IPS-NIHi11 (cell line): ENCODE measurements around the gene CRB1.
A peak's percentile ranks its signal among the peaks of the same experiment; 100 is the strongest.
"Not testable (repeated sequence)": the region's sequence is repeated elsewhere in the genome, so short reads cannot be mapped to it uniquely, and the experiment has no call there.

Experiments used
- DNase-seq: peaks from one replicate; pipeline ENCODE4 v3.0.0; 2012; ENCODE audit warnings: mixed read lengths, low spot score

The CRB1 gene

DNA sequence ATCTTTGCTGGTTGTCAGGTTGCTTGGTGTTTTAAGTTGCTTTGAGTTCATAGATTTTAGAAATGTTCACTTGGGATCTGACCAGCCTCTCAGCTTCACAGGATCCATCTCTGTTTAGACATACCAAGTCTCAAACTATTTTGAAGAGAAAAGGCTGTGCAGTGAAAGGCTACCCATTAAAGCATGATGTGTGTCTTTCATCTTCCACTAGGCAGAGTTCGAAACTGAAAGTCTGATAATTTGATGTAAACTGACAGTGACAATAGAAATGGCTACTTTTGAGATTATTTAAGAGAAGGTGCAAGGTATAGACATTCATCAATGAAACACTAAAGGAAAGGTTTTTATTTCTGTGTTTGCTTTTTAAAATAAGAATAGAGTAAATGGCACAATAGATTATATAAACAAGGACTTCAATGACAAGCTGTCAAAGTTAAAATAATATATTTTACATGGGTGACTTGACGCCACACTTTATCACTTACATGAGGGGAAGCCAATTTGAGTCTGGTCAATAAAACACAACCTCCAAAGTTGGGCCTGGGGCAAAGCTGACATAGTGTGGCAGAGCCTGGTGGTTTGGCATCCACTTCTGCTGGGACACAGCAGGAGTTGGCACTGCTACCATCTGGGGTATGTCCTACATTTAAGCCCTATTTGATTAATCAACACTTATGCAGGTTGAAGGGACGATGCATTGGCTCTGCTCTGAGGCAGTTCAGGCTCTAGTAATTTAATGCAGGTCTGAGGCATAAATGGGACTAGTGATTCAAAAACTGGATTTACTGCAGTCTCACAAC is 197.7 kb downstream of the CRB1 start:
- DNase-seq, result no peak

DNA sequence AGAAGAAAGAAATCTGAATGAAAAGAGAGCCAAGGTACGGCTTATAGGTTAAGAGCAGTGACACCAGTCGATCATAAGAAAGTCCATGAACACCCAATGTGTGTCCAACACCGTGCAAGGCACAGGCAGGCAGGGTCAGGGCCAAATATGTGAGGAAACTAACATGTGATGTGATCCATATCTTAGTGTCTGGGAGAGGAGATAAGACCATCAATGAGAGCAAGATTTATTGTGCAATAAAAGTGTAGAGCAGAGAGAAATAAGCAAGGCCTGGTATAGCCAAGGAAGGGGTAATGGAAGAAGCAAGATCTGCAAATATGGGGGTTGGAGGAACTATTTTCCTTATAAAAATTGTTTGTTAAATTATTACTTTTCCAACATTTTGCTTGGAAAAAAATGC is 198.8 kb downstream of the CRB1 start:
- no peak for DNase-seq

DNA sequence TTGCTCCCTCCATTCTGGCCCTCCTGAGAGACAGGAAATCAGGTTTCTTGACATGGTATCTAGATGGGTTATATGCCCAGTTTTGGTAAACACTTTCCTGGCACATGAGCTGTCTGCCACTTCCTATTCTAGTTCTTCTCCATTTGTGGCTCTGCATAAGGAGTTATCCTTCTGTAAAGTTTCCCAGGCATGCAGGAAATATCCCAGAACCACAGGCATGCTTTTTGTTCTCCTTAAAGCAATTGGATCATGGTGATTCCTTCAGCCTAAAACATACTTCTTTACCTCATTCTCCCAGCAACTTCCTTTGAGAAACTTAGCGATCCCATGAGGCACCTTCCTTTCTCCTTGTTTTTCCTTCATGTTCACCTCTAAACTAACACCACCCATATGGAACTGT is 199.8 kb downstream of the CRB1 start:
- no peak for DNase-seq

DNA sequence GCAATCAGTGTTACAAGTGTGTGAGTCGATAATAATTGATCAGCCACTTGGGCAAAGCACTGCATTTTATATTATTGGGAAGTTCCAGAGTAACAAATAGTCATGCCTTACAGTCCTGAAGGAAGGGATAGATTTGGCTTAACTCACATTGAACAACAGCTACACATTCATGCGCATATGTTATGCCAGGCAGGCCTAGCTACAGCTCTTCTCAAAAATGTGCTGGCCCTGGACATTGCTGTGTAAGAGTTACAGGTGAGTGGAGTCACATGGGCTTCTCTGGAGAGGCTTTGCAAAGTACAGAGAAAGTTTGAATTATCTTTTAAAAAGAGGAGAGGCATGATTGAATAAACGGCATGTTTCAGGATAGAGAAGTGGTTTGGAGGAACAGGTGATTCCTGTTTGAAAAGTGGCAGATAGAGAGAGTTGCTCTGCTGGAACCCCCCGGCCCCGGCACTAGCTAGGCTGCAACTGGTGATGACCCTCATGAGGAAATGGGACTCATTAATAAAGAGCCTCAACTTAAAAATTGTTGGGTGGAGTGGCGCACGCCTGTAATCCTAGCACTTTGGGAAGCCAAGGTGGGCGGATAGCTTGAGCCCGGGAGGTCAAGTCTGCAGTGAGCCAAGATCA is 200.6 kb downstream of the CRB1 start:
- DNase-seq, result no peak

DNA sequence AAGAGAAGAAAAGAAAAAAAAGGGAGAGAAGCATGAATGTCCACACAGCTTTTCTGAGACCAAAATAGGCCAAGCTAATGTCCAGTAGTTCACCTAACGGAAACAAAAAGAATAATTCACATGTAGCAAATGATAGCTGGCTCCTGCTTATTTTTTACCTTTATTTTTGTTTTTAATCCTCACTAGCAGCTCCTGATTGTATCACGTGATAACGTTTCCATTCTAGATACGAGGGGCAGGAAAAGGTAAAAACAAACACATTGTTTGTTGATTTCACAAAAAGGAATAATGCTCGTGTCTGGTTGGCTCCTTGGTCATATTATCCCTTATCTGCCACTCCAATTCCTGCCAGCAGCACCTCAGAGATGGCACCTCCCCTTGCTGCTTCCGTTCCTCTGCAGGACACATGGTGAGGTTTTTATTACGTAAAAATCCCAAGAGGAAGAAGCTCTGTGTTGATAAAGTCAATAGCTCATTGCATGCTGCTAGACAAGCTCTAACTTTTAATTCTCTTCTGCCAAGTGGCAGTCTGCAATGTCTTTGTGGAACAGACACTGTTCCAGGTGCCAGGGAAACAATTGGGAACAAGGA is 201.7 kb downstream of the CRB1 start:
- DNase-seq, result no peak

DNA sequence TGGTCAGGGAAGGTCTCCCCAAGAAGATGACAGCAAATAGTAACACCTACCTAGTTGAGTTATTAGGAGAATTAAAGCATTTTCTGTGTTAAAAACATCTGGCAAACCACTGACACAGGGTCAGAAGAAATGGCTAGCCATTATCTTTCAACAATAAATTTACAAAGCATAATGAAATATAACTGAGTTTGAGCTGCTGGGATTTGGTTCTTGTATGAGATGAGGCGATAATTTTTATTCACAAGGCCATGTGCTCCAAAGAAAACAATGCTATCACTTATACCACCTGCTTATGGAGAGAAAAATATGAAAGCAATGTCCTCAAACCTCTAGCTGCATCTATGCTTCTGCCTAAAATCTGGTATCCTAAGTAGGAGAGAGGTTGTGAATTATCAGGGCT is 202.3 kb downstream of the CRB1 start:
- no peak for DNase-seq

DNA sequence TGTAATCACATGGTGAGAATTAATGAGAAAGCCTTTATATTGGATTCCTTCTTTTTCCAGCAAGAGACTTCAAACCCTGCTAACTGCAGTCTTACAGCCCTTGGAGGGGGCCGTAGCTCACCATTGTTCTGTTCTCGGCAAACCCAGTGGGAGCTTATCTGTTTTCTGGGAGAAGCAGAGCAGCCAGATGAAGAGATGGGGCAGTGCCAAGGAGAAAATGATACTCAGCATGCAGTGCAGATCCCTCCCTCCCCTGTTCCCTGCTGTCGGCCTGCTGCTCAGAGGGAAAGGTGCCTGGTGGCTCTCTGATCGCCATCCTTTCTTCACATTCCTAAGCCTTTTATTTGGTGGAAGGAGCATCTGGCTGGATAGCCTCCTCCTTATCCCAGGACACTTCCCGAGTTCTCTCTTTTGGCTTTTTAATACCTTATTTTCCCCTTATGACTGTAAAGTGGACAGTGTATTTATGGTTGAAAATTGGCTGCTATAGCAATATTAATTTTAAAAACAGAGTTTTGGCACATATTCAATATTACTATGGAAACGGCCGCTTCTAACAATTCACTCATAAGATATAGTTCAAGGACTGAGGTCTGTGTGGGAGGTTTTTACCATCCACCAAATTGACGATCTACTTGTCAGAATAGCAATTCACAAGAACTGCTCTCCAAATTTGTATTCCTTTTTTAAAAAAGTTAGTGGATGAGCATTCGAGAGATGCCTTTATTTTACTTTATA is 203.4 kb downstream of the CRB1 start:
- DNase-seq, result peak; percentile 42

DNA sequence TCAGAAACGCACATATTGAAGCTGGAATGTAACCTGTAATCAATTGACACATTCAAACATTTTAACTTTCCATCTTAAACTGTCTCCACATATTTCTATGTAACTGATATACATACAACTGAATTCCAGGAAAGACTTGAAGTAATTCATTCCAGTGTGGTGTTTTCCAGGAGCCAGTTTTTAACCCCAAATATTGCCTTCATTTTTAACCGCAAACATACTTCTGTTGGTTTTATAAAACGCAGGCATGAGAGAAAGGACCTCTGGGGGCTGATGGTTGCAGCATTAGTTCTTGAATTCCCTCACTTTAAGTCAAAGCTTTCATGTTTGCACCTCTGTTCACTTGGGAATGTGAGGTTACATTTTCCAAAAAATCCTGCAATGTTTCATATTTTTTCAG is 204.1 kb downstream of the CRB1 start:
- DNase-seq, result no peak

DNA sequence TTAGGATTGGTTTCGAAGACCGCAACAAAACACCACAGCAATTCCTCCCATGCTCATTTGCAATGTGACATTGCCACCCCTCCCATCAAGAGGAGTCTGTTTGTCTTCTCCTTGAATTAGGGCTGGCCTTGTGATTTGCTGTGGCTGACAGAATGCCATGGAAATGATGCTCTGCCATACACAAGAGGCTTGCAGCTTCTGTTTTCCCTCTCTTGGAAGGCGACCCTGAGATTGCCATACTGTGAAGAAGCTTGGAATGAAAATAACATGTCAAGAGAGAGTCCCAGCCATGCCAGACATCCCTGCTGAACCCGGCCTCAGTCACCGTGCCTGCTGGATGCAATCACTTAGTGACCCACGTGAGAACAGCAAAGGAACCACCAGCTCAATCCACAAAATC is 212.4 kb downstream of the CRB1 start:
- no peak for DNase-seq

DNA sequence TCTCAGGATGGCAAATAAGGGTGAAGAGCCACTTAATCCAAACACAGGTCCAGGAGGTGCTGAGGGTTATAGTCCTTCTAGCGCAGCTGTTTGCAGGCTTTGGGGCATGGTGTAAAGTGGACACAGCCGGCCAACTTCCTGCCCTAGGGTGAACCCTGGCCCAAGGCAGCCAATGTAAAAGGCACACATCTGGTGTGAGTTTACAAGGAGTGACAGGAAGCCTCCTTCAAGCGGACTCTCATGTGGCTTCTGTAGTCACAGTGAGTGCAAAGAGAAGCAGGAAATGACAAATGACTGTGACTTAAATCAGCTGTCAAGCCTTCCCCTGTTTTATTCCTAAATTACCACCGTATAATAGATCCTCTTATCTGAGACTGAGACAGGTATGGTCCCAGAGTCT is 213.0 kb downstream of the CRB1 start:
- DNase-seq, result no peak

DNA sequence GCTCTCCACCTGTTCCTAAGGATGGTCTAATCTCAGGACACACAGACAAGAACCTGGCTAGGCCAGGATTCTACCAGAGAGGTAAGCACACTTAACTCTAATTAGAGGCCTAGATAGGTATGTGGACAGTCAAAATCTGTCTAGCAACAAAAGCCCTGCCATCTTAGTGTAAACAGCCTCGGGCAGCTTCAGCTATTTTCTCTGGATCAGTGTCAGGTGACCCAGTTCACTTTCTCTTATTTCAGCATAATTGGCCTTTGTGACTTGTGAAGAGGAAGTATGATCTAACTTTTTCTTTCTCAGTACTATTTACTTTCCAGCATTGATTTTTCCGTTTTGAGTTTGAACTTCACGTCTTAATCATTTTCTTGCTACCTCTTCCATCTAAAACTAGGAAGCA is 217.7 kb downstream of the CRB1 start:
- no peak for DNase-seq

DNA sequence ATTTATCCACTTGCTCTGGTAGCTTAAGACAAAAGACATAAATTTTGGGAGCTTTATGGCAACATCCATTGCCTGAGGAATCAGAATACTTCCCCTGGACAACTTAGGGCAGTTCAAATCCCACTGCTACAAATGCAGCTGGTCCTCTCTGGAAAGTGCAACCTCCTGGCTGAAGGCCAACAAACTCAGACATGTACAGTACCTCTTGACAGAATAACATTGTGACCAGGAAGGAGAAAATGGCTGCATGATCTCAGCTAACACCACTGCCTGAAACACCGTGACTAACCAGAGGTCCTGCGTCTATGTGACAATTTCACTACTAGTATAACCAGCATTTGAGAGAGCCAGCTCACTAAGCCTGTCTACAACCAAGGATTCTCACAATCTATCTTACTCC is 218.9 kb downstream of the CRB1 start:
- no peak for DNase-seq

DNA sequence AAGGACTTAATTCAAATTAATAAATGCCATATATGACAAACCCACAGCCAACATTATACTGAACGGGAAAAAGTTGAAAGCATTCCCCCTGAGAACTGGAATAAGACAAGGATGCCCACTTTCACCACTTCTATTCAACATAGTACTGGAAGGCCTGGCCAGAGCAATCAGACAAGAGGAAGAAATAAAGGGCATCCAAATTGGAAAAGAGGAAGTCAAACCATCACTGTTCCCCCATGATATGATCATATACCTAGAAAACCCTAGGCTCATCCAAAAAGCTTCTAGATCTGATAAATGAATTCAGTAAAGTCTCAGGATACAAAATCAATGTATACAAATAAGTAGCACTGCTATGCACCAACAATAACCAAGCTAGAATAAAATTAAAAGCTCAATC is 223.5 kb downstream of the CRB1 start:
- DNase-seq, result not testable (repeated sequence)

DNA sequence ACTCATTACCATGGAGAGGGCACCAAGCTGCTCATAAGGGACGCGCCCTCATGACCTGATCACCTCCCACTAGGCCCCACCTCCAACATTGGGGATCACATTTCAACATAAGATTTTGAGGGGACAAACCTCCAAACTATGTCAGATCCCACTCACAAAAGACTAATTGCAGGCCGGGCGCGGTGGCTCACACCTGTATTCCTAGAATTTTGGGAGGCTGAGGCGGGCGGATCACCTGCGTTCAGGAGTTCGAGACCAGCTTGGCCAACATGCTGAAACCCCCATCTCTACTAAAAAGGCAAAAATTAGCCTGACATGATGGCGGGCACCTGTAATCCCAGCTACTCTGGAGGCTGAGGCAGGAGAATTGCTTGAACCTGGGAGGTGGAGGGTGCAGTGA is 228.7 kb downstream of the CRB1 start:
- DNase-seq, result no peak

DNA sequence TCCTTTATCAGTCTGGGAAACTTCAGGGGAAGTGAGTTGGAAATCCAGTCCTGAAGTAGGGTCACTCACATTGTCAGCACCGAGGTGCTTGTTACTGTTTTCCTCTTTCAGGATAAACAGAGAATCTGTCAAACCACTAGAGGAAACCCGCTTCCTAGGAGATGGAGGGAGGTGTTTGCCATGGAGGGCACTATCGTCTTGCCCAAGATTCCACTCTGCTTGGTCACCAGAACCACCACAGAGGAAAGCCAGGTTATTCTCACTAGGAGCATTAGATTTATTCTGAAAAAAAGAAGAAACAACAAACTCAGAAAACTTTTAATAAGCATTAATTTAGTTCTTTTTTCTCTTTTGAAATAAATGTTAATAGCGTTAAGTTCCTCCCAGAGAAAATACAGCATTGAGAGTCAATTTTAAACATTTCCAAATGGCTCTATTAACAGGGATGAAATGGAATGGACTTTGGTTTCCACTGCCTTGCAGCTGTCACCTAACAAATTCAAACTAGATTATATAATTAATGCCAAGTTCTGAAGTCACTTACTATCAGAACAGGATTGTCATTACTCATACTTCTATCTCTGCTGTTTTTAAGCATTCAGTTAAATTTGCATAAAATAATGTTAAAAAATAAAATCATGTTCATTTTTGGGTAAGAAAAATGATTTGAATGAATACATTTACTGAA is 242.8 kb downstream of the CRB1 start:
- DNase-seq, result no peak

DNA sequence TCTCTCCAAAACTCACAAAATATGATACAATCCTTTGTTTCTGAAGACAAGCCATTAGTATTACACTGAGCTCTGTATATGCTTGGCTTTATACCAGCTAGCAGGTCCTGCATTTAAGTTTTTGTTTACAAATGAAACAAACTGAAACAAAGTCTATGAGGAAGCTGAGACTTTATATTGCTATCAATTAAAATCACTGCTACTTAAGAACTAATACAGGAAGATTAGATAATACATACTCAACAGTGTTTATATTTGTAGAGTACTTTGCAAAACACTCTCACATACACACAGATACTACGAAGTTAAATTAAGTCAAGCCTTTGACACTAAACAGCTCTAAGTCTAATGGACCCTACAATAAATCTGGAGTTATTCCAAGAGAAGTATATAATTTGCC is 247.4 kb downstream of the CRB1 start:
- no peak for DNase-seq

DNA sequence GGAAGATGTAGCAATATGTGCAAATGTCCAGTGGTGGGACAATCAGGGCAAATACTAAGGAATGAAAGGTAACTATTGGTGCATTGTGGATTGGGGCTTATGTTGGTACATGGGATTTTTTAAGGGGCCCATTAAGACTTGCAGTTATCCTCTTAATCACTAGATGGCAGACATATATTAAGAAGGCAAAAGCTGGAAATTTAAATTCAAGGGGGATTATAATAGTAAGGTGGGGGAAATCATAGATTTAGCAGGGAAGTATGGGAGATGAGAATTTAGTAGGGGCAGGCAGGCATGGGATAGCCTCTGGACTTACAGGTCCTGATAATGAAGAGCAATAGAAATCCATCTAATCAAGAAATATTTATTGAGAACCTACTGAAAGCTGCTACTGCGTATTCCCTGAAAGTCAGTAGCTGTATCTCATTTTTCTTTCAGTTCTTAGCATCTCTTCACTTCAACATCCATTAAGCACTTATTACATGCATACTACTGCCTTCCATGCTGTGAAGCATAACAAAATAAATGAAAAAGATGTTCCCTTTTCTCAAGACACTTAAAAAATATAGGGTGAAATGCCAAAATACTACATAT is 251.8 kb downstream of the CRB1 start:
- DNase-seq, result peak; percentile 31

DNA sequence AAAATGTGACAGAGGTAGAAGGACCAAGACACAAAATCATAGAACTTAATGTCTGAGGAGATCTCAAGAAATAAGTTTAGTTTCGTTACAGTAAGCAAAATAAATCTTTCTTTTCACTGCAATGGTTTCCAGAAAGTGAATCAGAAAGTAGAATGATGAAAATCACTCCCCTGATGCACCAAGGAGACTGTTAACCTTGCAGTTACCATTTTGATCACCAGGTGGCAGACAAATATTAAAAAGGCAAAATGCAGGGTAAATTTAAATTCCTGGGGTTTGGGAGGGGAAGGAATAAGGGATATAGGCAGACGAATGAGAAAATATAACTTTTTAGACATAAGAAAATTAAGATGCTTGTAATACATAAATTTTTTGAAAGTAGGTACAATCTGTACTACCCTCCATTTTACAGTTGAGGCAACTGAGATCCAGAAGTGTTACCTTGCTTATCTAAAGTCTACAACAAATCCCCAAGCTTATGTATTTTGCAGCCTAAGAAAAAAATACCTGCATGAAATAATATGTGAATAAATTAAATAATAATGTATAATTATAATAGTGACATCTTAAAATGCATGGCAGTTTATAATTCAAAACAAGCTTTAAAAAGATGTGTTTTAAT is 253.2 kb downstream of the CRB1 start:
- DNase-seq, result peak; percentile 33

DNA sequence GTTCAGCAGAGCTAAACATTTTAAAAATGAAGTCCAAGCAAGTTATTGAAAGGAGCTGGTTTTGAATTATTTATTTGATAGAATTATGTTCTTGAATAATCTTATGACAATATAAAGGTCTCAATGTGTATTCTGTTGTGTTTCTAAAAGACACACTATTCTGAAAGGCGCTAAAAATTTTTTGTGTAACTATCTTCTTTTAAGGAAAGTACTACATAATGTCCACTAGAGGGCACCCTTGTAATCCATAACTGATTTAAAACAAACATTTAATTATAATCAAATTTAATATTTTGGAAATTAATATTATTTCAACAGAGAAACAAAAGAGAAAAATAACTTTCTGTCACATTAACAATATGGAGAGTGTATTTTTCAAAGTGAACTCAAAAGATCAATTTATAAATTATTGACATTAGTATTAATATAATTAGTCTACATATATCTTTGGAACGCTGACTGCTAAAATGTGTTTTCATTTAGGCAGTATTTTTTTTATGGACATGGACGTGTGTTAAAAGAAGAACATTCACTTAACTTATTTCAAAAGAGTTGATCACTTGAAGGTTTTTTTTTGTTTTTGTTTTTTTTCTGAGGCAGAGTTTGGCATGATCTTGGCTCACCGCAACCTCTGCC is 258.8 kb downstream of the CRB1 start:
- DNase-seq, result no peak
